Thoracic aorta endothelial cell (primary cell): ENCODE data around the gene SLFN13. TPM values are rescaled to one million over a fixed set of nuclear protein-coding genes. Genes with fewer than 3 reads are reported as not detected.

Experiments used
- small RNA-seq: library from RNA; depleted of rRNA; stranded (forward); fragments of <200 nt; gene quantifications from one replicate; pipeline ENCODE3, GENCODE V24; 2012
- total RNA-seq: library from RNA; depleted of rRNA; stranded (reverse); fragments of >200 nt; gene quantifications from 2 replicates; pipeline ENCODE4 v1.2.3, GENCODE V29; 2012

SLFN13 gene, protein sequence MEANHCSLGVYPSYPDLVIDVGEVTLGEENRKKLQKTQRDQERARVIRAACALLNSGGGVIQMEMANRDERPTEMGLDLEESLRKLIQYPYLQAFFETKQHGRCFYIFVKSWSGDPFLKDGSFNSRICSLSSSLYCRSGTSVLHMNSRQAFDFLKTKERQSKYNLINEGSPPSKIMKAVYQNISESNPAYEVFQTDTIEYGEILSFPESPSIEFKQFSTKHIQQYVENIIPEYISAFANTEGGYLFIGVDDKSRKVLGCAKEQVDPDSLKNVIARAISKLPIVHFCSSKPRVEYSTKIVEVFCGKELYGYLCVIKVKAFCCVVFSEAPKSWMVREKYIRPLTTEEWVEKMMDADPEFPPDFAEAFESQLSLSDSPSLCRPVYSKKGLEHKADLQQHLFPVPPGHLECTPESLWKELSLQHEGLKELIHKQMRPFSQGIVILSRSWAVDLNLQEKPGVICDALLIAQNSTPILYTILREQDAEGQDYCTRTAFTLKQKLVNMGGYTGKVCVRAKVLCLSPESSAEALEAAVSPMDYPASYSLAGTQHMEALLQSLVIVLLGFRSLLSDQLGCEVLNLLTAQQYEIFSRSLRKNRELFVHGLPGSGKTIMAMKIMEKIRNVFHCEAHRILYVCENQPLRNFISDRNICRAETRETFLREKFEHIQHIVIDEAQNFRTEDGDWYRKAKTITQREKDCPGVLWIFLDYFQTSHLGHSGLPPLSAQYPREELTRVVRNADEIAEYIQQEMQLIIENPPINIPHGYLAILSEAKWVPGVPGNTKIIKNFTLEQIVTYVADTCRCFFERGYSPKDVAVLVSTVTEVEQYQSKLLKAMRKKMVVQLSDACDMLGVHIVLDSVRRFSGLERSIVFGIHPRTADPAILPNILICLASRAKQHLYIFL
- 2.5 and 4.3 TPM in 2 replicates for total RNA-seq

GRCh38 chr17:35448214-35448898 lies at the start of gene SLFN13:
Gene SLFN13, minus strand, starts transcription at chr17:35448766. Its CDS starts 3,086 bp downstream, at chr17:35445680.

GRCh38 chr17:35432176-35433074 lies 16.1 kb downstream of the SLFN13 start, which contains the start of gene SLFN12:
Gene SLFN12, minus strand, starts transcription at chr17:35432500. Its CDS starts 9,472 bp downstream, at chr17:35423028.

Small RNA genes lying within 50 kb of the gene (small RNA-seq; reads per million reads assigned to genes)
- gene AC060766.5 = not detected

Other genes with a start within 250 kb of the SLFN13 start
- 36.6 and 44.4 TPM in 2 replicates for gene SLFN5, start 205.7 kb downstream of the SLFN13 start, total RNA-seq
- gene SLFN11, start 75.1 kb downstream of the SLFN13 start, total RNA-seq = 133 and 202 TPM in 2 replicates
- 47.0 and 61.0 TPM in 2 replicates for gene SLFN12, start 16.3 kb downstream of the SLFN13 start, total RNA-seq
- under 0.01 TPM in 1 of 2 replicates, not detected in the other for gene SLFN12L, start 88.9 kb upstream of the SLFN13 start, total RNA-seq
- not detected in 2 replicates for gene SLFN14, start 112.1 kb upstream of the SLFN13 start, total RNA-seq
- gene PEX12, start 129.8 kb upstream of the SLFN13 start, total RNA-seq = 4.9 and 5.3 TPM in 2 replicates
- gene AP2B1, start 138.6 kb upstream of the SLFN13 start, total RNA-seq = 172 and 218 TPM in 2 replicates